WTC11 (cell line): ENCODE data around the gene MLXIP.

Source experiments
- CTCF ChIP-seq: fragments of 200-600 bp; IDR thresholded peaks from 2 replicates; pipeline ENCODE4 v1.8.0; 2022; ENCODE audit warnings: antibody characterized with exemption
- ZNF416 ChIP-seq: fragments of 250-450 bp; sonication (Bioruptor Pico); IDR thresholded peaks from 2 replicates; pipeline ENCODE4 v1.9.0; 2021; ENCODE audit warnings: mild to moderate bottlenecking, inconsistent platforms
- ZNF532 ChIP-seq: fragments of 250-450 bp; sonication (Bioruptor Pico); IDR thresholded peaks from 2 replicates; pipeline ENCODE4 v1.9.0; 2021; ENCODE audit warnings: mild to moderate bottlenecking, borderline replicate concordance

- TF ChIP-seq CTCF (no peak), ZNF532 (CRISPR knock-in tag) (no peak), ZNF416 (CRISPR knock-in tag) (no peak)
Observed at GRCh38 chr12:122086641-122087285, 8.2 kb downstream of the MLXIP start.
